Measurements from ENCODE around the gene CECR2.

CECR2 gene

GRCh38 chr22:17384612-17385330, 15.5 kb downstream of the CECR2 start:
- H3K36me3 ChIP-seq (ENCODE audit: insufficient read depth, low read length), result no peaks in the 10 kb centered on the region

GRCh38 chr22:17387356-17387755, 18.1 kb downstream of the CECR2 start:
- H3K4me3 ChIP-seq (ENCODE audit: low read length), result no peak overlapping the region
- H3K27me3 ChIP-seq (ENCODE audit: control insufficient read depth, insufficient read depth, low read length), result no peaks in the 10 kb centered on the region
- no peak overlapping the region for H3K4me2 ChIP-seq (ENCODE audit: low read length)
- no peak overlapping the region for H3K9ac ChIP-seq (ENCODE audit: low read depth, low read length)
- H3K36me3 ChIP-seq (ENCODE audit: insufficient read depth, low read length), result no peaks in the 10 kb centered on the region
- no peaks in the 10 kb centered on the region for H3K9me3 ChIP-seq (replicated peaks; ENCODE audit: low read length)
- H3K4me1 ChIP-seq (ENCODE audit: control insufficient read depth, insufficient read depth, low read length), result no peaks in the 10 kb centered on the region

More at GRCh38 chr22:17384612-17385330, 15.5 kb downstream of the CECR2 start:
- Histone ChIP-seq H3K9ac (ENCODE audit: low read depth, low read length) (no peak overlapping the region), H3K9me3 (replicated peaks; ENCODE audit: low read length) (no peaks in the 10 kb centered on the region), H3K4me1 (ENCODE audit: control insufficient read depth, insufficient read depth, low read length) (no peaks in the 10 kb centered on the region), H3K4me2 (ENCODE audit: low read length) (no peak overlapping the region), H3K4me3 (ENCODE audit: low read length) (no peak overlapping the region), H3K27me3 (ENCODE audit: control insufficient read depth, insufficient read depth, low read length) (peaks cover 14% of the 10 kb centered on the region)

DNA sequence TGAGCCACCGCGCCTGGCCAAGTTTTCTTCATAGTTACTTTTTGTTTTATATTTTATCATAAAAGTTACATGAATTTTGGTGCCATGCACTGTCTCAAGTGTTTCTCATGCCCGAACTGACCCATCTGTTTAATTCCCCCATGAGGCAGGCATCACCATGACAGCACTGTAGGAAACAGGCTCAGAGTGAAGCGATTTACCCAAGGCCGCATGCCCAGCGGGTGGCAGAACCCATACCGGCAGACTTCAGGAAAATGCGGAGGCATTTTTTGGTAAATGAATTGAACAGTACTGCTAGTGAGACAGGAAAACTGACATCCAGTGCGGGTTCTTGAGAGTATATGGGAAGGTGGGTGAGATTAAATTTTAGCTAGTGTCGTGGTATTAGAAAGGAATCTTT, 19.0 kb downstream of the CECR2 start:
- Histone ChIP-seq H3K4me2 (ENCODE audit: low read length) (no peak overlapping the region), H3K4me3 (ENCODE audit: low read length) (no peak overlapping the region), H3K36me3 (ENCODE audit: insufficient read depth, low read length) (no peaks in the 10 kb centered on the region), H3K9ac (ENCODE audit: low read depth, low read length) (no peak overlapping the region), H3K9me3 (replicated peaks; ENCODE audit: low read length) (no peaks in the 10 kb centered on the region), H3K4me1 (ENCODE audit: control insufficient read depth, insufficient read depth, low read length) (no peaks in the 10 kb centered on the region), H3K27me3 (ENCODE audit: control insufficient read depth, insufficient read depth, low read length) (no peaks in the 10 kb centered on the region)

- H3K4me2 ChIP-seq (ENCODE audit: low read length), result no peak overlapping the region
- no peak overlapping the region for H3K4me3 ChIP-seq (ENCODE audit: low read length)
- H3K9me3 ChIP-seq (replicated peaks; ENCODE audit: low read length), result no peaks in the 10 kb centered on the region
- no peaks in the 10 kb centered on the region for H3K36me3 ChIP-seq (ENCODE audit: insufficient read depth, low read length)
- H3K4me1 ChIP-seq (ENCODE audit: control insufficient read depth, insufficient read depth, low read length), result no peaks in the 10 kb centered on the region
- no peaks in the 10 kb centered on the region for H3K27me3 ChIP-seq (ENCODE audit: control insufficient read depth, insufficient read depth, low read length)
- no peak overlapping the region for H3K9ac ChIP-seq (ENCODE audit: low read depth, low read length)
Measured at GRCh38 chr22:17390087-17390486, 20.8 kb downstream of the CECR2 start.

GRCh38 chr22:17396516-17396915, 27.3 kb downstream of the CECR2 start:
- Histone ChIP-seq H3K9ac (ENCODE audit: low read depth, low read length) (no peak overlapping the region), H3K4me3 (ENCODE audit: low read length) (no peak overlapping the region), H3K9me3 (replicated peaks; ENCODE audit: low read length) (no peaks in the 10 kb centered on the region), H3K36me3 (ENCODE audit: insufficient read depth, low read length) (no peaks in the 10 kb centered on the region), H3K4me1 (ENCODE audit: control insufficient read depth, insufficient read depth, low read length) (no peaks in the 10 kb centered on the region), H3K4me2 (ENCODE audit: low read length) (no peak overlapping the region), H3K27me3 (ENCODE audit: control insufficient read depth, insufficient read depth, low read length) (no peaks in the 10 kb centered on the region)

DNA sequence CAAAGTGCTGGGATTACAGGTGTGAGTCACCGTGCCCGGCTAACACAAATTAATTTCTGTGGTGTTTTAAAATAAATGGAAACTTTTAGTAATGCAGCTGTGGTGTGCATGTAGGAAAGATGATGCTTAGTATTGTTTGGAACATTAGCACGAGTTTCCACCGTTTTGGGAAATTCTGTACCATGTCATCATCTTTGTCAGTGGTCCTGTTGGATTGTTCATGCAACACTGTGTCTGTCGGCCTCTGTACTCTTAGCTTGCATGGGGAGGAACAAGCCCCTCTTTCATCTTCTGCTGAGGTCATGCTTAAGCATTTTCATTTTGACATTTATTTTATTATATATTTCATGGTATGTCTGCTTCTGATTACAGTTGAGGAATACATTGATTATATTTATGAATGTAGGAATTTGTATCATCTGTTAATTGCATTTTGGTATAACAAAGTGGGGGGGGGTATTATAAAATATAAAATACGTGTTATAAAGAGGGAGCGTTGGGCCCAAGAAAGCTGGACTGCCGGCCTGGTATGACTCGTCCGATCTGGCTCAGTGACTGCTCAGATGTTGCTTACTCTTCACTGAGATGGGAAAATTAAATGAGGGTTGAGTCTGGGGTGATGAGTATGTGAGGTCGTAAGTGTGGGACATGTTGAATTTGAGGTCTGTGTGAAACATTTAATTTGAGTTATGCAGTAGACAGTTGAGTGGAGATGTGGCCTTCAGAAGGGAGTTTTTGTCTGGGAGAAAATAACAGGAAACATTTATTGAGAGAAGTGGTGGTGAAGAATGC, 28.7 kb downstream of the CECR2 start:
- Histone ChIP-seq H3K4me2 (ENCODE audit: low read length) (no peak overlapping the region), H3K4me3 (ENCODE audit: low read length) (no peak overlapping the region), H3K36me3 (ENCODE audit: insufficient read depth, low read length) (no peaks in the 10 kb centered on the region), H3K4me1 (ENCODE audit: control insufficient read depth, insufficient read depth, low read length) (no peaks in the 10 kb centered on the region), H3K9ac (ENCODE audit: low read depth, low read length) (no peak overlapping the region), H3K9me3 (replicated peaks; ENCODE audit: low read length) (no peaks in the 10 kb centered on the region), H3K27me3 (ENCODE audit: control insufficient read depth, insufficient read depth, low read length) (no peaks in the 10 kb centered on the region)

- Histone ChIP-seq H3K36me3 (ENCODE audit: insufficient read depth, low read length) (no peaks in the 10 kb centered on the region), H3K4me1 (ENCODE audit: control insufficient read depth, insufficient read depth, low read length) (no peaks in the 10 kb centered on the region), H3K4me2 (ENCODE audit: low read length) (no peak overlapping the region), H3K9ac (ENCODE audit: low read depth, low read length) (no peak overlapping the region), H3K9me3 (replicated peaks; ENCODE audit: low read length) (no peaks in the 10 kb centered on the region), H3K27me3 (ENCODE audit: control insufficient read depth, insufficient read depth, low read length) (no peaks in the 10 kb centered on the region), H3K4me3 (ENCODE audit: low read length) (no peak overlapping the region)
Measured at GRCh38 chr22:17400305-17400704, 31.0 kb downstream of the CECR2 start.

DNA sequence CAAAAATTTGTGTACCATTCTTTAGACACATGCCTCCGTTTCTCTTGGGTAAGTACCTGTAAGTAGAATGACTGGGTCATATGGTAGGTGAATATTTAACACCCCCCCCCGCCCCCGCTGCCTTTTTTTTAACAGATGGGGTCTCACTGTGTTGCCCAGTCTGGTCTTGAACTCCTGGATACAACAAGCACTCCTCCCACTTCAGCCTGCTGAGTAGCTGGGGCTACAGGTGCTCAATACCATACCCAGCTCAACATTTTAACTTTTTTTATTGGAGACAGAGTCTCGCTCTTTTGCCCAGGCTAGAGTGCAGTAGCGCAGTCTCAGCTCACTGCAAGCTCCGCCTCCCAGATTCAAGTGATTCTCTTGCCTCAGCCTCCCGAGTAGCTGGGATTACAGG, 32.5 kb downstream of the CECR2 start:
- no peak overlapping the region for H3K4me2 ChIP-seq (ENCODE audit: low read length)
- peaks cover 2% of the 10 kb centered on the region for H3K4me1 ChIP-seq (ENCODE audit: control insufficient read depth, insufficient read depth, low read length)
- H3K27me3 ChIP-seq (ENCODE audit: control insufficient read depth, insufficient read depth, low read length), result no peaks in the 10 kb centered on the region

GRCh38 chr22:17402293-17402692, 33.0 kb downstream of the CECR2 start:
- Histone ChIP-seq H3K9me3 (replicated peaks; ENCODE audit: low read length) (no peaks in the 10 kb centered on the region), H3K27me3 (ENCODE audit: control insufficient read depth, insufficient read depth, low read length) (no peaks in the 10 kb centered on the region), H3K9ac (ENCODE audit: low read depth, low read length) (no peak overlapping the region), H3K4me1 (ENCODE audit: control insufficient read depth, insufficient read depth, low read length) (peaks cover 5% of the 10 kb centered on the region), H3K4me3 (ENCODE audit: low read length) (no peak overlapping the region), H3K36me3 (ENCODE audit: insufficient read depth, low read length) (no peaks in the 10 kb centered on the region), H3K4me2 (ENCODE audit: low read length) (no peak overlapping the region)

More for the DNA sequence above, 32.5 kb downstream of the CECR2 start:
- no peaks in the 10 kb centered on the region for H3K36me3 ChIP-seq (ENCODE audit: insufficient read depth, low read length)
- no peaks in the 10 kb centered on the region for H3K9me3 ChIP-seq (replicated peaks; ENCODE audit: low read length)
- H3K9ac ChIP-seq (ENCODE audit: low read depth, low read length), result no peak overlapping the region
- no peak overlapping the region for H3K4me3 ChIP-seq (ENCODE audit: low read length)

GRCh38 chr22:17403906-17404305, 34.6 kb downstream of the CECR2 start:
- Histone ChIP-seq H3K9ac (ENCODE audit: low read depth, low read length) (no peak overlapping the region), H3K36me3 (ENCODE audit: insufficient read depth, low read length) (no peaks in the 10 kb centered on the region), H3K9me3 (replicated peaks; ENCODE audit: low read length) (no peaks in the 10 kb centered on the region), H3K4me3 (ENCODE audit: low read length) (no peak overlapping the region), H3K4me2 (ENCODE audit: low read length) (no peak overlapping the region), H3K4me1 (ENCODE audit: control insufficient read depth, insufficient read depth, low read length) (peaks cover 5% of the 10 kb centered on the region), H3K27me3 (ENCODE audit: control insufficient read depth, insufficient read depth, low read length) (no peaks in the 10 kb centered on the region)

- peaks cover 5% of the 10 kb centered on the region for H3K27me3 ChIP-seq (ENCODE audit: control insufficient read depth, insufficient read depth, low read length)
- H3K9ac ChIP-seq (ENCODE audit: low read depth, low read length), result no peak overlapping the region
- no peak overlapping the region for H3K4me3 ChIP-seq (ENCODE audit: low read length)
- no peak overlapping the region for H3K4me2 ChIP-seq (ENCODE audit: low read length)
- H3K36me3 ChIP-seq (ENCODE audit: insufficient read depth, low read length), result no peaks in the 10 kb centered on the region
- H3K9me3 ChIP-seq (replicated peaks; ENCODE audit: low read length), result no peaks in the 10 kb centered on the region
- H3K4me1 ChIP-seq (ENCODE audit: control insufficient read depth, insufficient read depth, low read length), result peaks cover 5% of the 10 kb centered on the region
Measured at GRCh38 chr22:17407643-17408042, 38.4 kb downstream of the CECR2 start.

- H3K4me3 ChIP-seq (ENCODE audit: low read length), result no peak overlapping the region
- peaks cover 7% of the 10 kb centered on the region for H3K27me3 ChIP-seq (ENCODE audit: control insufficient read depth, insufficient read depth, low read length)
- no peaks in the 10 kb centered on the region for H3K9me3 ChIP-seq (replicated peaks; ENCODE audit: low read length)
- no peak overlapping the region for H3K4me2 ChIP-seq (ENCODE audit: low read length)
- no peak overlapping the region for H3K9ac ChIP-seq (ENCODE audit: low read depth, low read length)
- H3K36me3 ChIP-seq (ENCODE audit: insufficient read depth, low read length), result no peaks in the 10 kb centered on the region
- peaks cover 5% of the 10 kb centered on the region for H3K4me1 ChIP-seq (ENCODE audit: control insufficient read depth, insufficient read depth, low read length)
Measured at GRCh38 chr22:17410576-17410975, 41.3 kb downstream of the CECR2 start.
